ENCODE measurements around the gene HCFC2. TPM values are rescaled to one million over a fixed set of nuclear protein-coding genes. Genes with fewer than 3 reads are reported as not detected.
"Not testable (repeated sequence)": the region's sequence is repeated elsewhere in the genome, so short reads cannot be mapped to it uniquely, and the experiment has no call there.

The HCFC2 gene
- polyA plus RNA-seq = 5.3 to 8.4 TPM (median 8.3 TPM) in 3 replicates
- polyA plus RNA-seq (2011; ENCODE audit: low read depth) = 2.4 TPM
- 3.1 and 8.2 TPM in 2 replicates for polyA plus RNA-seq (2011; cell fraction: cytosol; rRNA removed)
- polyA plus RNA-seq (2011; cell fraction: nucleus; rRNA removed) = 11.9 and 12.8 TPM in 2 replicates
- polyA plus RNA-seq (2012; ENCODE audit: low replicate concordance) = 4.4 and 6.6 TPM in 2 replicates
- polyA minus RNA-seq = 1.9 to 14.2 TPM (median 7.5 TPM) in 3 replicates
- polyA minus RNA-seq (2011; cell fraction: cytosol; rRNA and poly(A)+ RNA removed) = 3.5 TPM
- polyA minus RNA-seq (2011; cell fraction: nucleus; rRNA and poly(A)+ RNA removed) = 6.5 and 14.7 TPM in 2 replicates

- Histone ChIP-seq H2AFZ (ENCODE audit: control insufficient read depth, low read length) (peak within 1 kb of the TSS; percentile 94), H3K27me3 (ENCODE audit: control insufficient read depth, extremely low read depth, insufficient read depth, low read length) (no peaks in the 10 kb centered on the region), H3K9ac (ENCODE audit: control insufficient read depth, extremely low read depth, insufficient read depth, low read length) (peak within 1 kb of the TSS; percentile 87), H4K20me1 (ENCODE audit: control insufficient read depth, extremely low read depth, insufficient read depth, low read length) (no peaks in the 10 kb centered on the region), H3K4me2 (ENCODE audit: control insufficient read depth, extremely low read depth, insufficient read depth, low read depth, low read length) (peak within 1 kb of the TSS; percentile 95), H3K4me1 (ENCODE audit: control insufficient read depth, extremely low read depth, insufficient read depth, low read length) (peaks cover 21% of the 10 kb centered on the region), H3K36me3 (ENCODE audit: control insufficient read depth in 2 of 2, extremely low read depth in 1 of 2, insufficient read depth in 2 of 2, low read length in 2 of 2) (peaks cover 0 to 1% of the 10 kb centered on the region in 2 experiments), H3K4me3 (ENCODE audit: control insufficient read depth in 2 of 3, extremely low read depth in 1 of 3, insufficient read depth in 2 of 3, low read depth in 1 of 3, low read length in 3 of 3) (peak within 1 kb of the TSS; percentile 84 to 93 (median 87)), H3K9me3 (ENCODE audit: control insufficient read depth, low read depth, low read length) (no peaks in the 10 kb centered on the region), H3K9me1 (ENCODE audit: control insufficient read depth, extremely low read depth, insufficient read depth, low read length) (no peaks in the 10 kb centered on the region), H3K79me2 (ENCODE audit: control insufficient read depth, insufficient read depth, low read length) (peaks cover 14% of the 10 kb centered on the region), H3K27ac (ENCODE audit: control insufficient read depth, insufficient read depth, low read length) (peak within 1 kb of the TSS; percentile 62)
- peak; percentile 26 for DNase-seq (ENCODE audit: low read depth, low spot score)
- dilution Hi-C loops (cut with MboI; ENCODE audit: extremely low pct_ligation_motif_present, low sequenced_read_pairs) = no loop called here
- TF ChIP-seq EZH2 (IDR thresholded peaks at IDR 0.05; ENCODE audit: low read length) (no peak), CTCF (optimal IDR thresholded peaks at IDR 0.05 in 1 of 3, IDR thresholded peaks at IDR 0.05 in 1 of 3, conservative IDR thresholded peaks at IDR 0.05 in 1 of 3; ENCODE audit: extremely low read depth in 1 of 3, insufficient read depth in 2 of 3, low read length in 3 of 3) (no peak)
- no peak for FAIRE-seq
Observed at GRCh38 chr12:104064031-104064841, at the start of gene HCFC2. Gene HCFC2, plus strand, starts transcription at chr12:104064531. Its CDS starts 30 bp downstream, at chr12:104064561.

GRCh38 chr12:104021862-104022261 lies 42.5 kb upstream of the HCFC2 start:
- H3K36me3 ChIP-seq (ENCODE audit: control insufficient read depth in 2 of 2, extremely low read depth in 1 of 2, insufficient read depth in 2 of 2, low read length in 2 of 2); H4K20me1 ChIP-seq (ENCODE audit: control insufficient read depth, extremely low read depth, insufficient read depth, low read length); H3K9me1 ChIP-seq (ENCODE audit: control insufficient read depth, extremely low read depth, insufficient read depth, low read length); H3K79me2 ChIP-seq (ENCODE audit: control insufficient read depth, insufficient read depth, low read length); H3K9me3 ChIP-seq (ENCODE audit: control insufficient read depth, low read depth, low read length); FAIRE-seq; H3K4me1 ChIP-seq (ENCODE audit: control insufficient read depth, extremely low read depth, insufficient read depth, low read length); dilution Hi-C loops (cut with MboI; ENCODE audit: extremely low pct_ligation_motif_present, low sequenced_read_pairs); H3K9ac ChIP-seq (ENCODE audit: control insufficient read depth, extremely low read depth, insufficient read depth, low read length); H3K4me3 ChIP-seq (ENCODE audit: control insufficient read depth in 2 of 3, extremely low read depth in 1 of 3, insufficient read depth in 2 of 3, low read depth in 1 of 3, low read length in 3 of 3); H3K4me2 ChIP-seq (ENCODE audit: control insufficient read depth, extremely low read depth, insufficient read depth, low read depth, low read length); DNase-seq (ENCODE audit: low read depth, low spot score); H2AFZ ChIP-seq (ENCODE audit: control insufficient read depth, low read length); H3K27ac ChIP-seq (ENCODE audit: control insufficient read depth, insufficient read depth, low read length): not testable (repeated sequence)
- H3K27me3 ChIP-seq (ENCODE audit: control insufficient read depth, extremely low read depth, insufficient read depth, low read length) = peaks cover 12% of the 10 kb centered on the region

All from keratinocyte (primary cell).